ENCODE data around the gene IGFALS.

IGFALS gene

GRCh38 chr16:1771864-1772361 is 21.6 kb downstream of the IGFALS start:
- no peak for DNase-seq (ENCODE audit: extremely low spot score)
- no peak for TF ChIP-seq CTCF (IDR thresholded peaks at IDR 0.05; ENCODE audit: control extremely low read depth, extremely low read depth, low read depth, missing control alignments)
- POLR2A ChIA-PET: interaction anchor here (2.4 kb wide), 1 partner anchor 11 kb away, joined by 11 read pairs; the partner anchor contains the start of genes NUBP2 and SPSB3
- CTCF ChIA-PET: interaction anchor here (1.2 to 2.7 kb wide), 4 partner anchors 11 to 157 kb away, joined by 3 to 15 read pairs (median 6); partner anchors contain the start of genes MAPK8IP3, NUBP2 and SPSB3

GRCh38 chr16:1771188-1771863 is 22.2 kb downstream of the IGFALS start, which contains the start of gene NME3:
NME3 (minus strand) TSS chr16:1771543; CDS start chr16:1771534, 9 bp downstream.
- POLR2A ChIA-PET: interaction anchor here (2.4 kb wide), 1 partner anchor 12 kb away, joined by 11 read pairs; the partner anchor contains the start of genes NUBP2 and SPSB3
- peak; percentile 88 for DNase-seq (ENCODE audit: extremely low spot score)
- CTCF ChIA-PET: interaction anchor here (0.8 to 2.7 kb wide), 3 partner anchors 11 to 66 kb away, joined by 4 to 15 read pairs (median 9); partner anchors contain the start of genes MAPK8IP3, NUBP2 and SPSB3
- no peak for TF ChIP-seq CTCF (IDR thresholded peaks at IDR 0.05; ENCODE audit: control extremely low read depth, extremely low read depth, low read depth, missing control alignments)

GRCh38 chr16:1770328-1771187 is 22.9 kb downstream of the IGFALS start:
- TF ChIP-seq CTCF (IDR thresholded peaks at IDR 0.05; ENCODE audit: control extremely low read depth, extremely low read depth, low read depth, missing control alignments): no peak
- ChIA-PET CTCF (interaction anchor here (0.8 to 1.8 kb wide), 2 partner anchors 12 to 47 kb away, joined by 4 read pairs; partner anchors contain the start of genes NUBP2 and SPSB3), POLR2A (no interaction called here)
- DNase-seq (ENCODE audit: extremely low spot score): peak; percentile 76

- DNase-seq (ENCODE audit: extremely low spot score): no peak
- ChIA-PET CTCF (interaction anchor here (1.8 kb wide), 1 partner anchor 46 kb away, joined by 4 read pairs; no protein-coding TSS in a partner anchor), POLR2A (interaction anchor here (0.9 kb wide), 1 partner anchor 195 kb away, joined by 8 read pairs; the partner anchor contains the start of gene RPS2)
- TF ChIP-seq CTCF (IDR thresholded peaks at IDR 0.05; ENCODE audit: control extremely low read depth, extremely low read depth, low read depth, missing control alignments): no peak
Observed at GRCh38 chr16:1769402-1770300, 23.9 kb downstream of the IGFALS start.

- no peak for DNase-seq (ENCODE audit: extremely low spot score)
- ChIA-PET CTCF (interaction anchor here (1.8 kb wide), 1 partner anchor 45 kb away, joined by 4 read pairs; no protein-coding TSS in a partner anchor), POLR2A (interaction anchor here (0.9 kb wide), 1 partner anchor 196 kb away, joined by 8 read pairs; the partner anchor contains the start of gene RPS2)
Observed at GRCh38 chr16:1768767-1769401, 24.6 kb downstream of the IGFALS start.

More at GRCh38 chr16:1768767-1769401, 24.6 kb downstream of the IGFALS start:
- no peak for TF ChIP-seq CTCF (IDR thresholded peaks at IDR 0.05; ENCODE audit: control extremely low read depth, extremely low read depth, low read depth, missing control alignments)
